Measurements from ENCODE around the gene NSG1.

GRCh38 chr4:4413806-4414205, 26.9 kb downstream of the NSG1 start:
- TF ChIP-seq CTCF (IDR thresholded peaks at IDR 0.05) (no peak), POLR2AphosphoS5 (IDR thresholded peaks at IDR 0.05) (no peak)
